KOPT-K1 (cell line): Measurements from ENCODE around the gene NTM.

Experiments
- H3K27ac ChIP-seq: fragments of 200-600 bp; sonication (generic); 2 replicates; pipeline ENCODE4 v1.5.1; 2016; ENCODE audit warnings: antibody characterized with exemption, mild to moderate bottlenecking, low read depth, low read length; ENCODE audit not compliant: poor library complexity, severe bottlenecking
- H3K36me3 ChIP-seq: fragments of 200-600 bp; sonication (generic); 2 replicates; pipeline ENCODE4 v1.5.1; 2017; ENCODE audit warnings: antibody characterized with exemption, mild to moderate bottlenecking, low read length, moderate library complexity; ENCODE audit not compliant: insufficient read depth
- H3K9me3 ChIP-seq: fragments of 200-600 bp; sonication (generic); 2 replicates; pipeline ENCODE4 v1.5.1; 2017; ENCODE audit warnings: antibody characterized with exemption, low read length, mild to moderate bottlenecking; ENCODE audit not compliant: insufficient read depth, poor library complexity, severe bottlenecking

Gene NTM

DNA sequence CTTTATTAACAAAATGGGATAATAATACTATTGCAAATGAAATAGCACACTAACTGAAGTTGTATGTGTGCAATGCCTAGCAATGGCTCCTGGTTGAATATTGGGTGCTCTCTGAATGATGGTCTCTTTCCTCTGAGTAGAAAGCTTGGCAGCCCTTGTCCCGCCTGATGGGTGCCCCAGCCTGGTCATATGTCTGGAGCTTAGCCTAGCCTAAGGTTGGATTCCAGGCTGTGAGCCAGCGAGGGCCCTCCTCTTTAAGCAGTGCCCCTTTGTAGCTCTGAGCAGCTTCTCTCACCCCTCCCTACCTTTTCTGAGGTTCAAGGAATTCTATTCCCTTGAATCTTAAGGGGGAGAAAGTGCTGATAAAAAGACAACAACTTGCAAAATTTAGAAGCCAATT lies 499.9 kb downstream of the NTM start:
- Histone ChIP-seq H3K9me3 (no peaks in the 10 kb centered on the region), H3K27ac (no peak overlapping the region), H3K36me3 (no peaks in the 10 kb centered on the region)

DNA sequence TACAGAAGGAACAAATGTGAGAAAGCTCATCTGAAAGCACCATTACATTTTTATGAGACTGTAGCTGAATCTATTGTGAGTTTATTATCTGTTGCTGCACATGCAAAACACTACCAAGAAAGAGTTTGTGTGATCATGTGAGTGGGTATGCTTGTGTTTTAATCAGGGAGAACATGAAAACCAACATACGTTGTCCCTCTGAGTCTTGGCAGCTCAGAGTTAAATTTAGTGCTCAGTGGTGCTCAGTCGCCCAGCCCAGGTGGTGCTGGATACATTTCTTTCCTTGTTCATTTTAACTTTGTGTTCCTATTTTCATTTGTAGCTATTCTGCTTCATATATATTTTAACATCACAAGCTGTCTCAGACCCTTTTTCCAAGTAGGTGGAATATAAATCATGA lies 500.6 kb downstream of the NTM start:
- H3K9me3 ChIP-seq, result no peaks in the 10 kb centered on the region
- no peaks in the 10 kb centered on the region for H3K36me3 ChIP-seq
- H3K27ac ChIP-seq, result no peak overlapping the region

DNA sequence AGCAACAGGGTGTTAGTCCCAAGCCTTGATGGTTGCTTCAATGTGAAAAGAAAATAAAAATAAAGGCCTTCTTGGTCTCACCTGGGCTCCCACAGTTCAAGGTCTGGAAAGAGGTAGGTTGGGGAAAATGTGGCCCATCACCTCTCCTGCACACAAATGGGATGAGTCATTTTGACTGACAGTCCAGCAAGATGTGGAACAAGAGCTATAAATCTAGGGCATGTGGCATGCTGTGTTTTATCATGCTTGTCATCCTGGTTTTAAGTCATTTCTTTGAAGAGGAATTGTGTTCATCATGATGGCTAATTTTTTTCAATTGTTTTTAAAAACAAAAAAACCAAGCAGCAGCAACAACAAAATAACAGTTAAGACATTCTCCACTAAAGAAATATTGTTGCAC lies 503.7 kb downstream of the NTM start:
- H3K36me3 ChIP-seq, result no peaks in the 10 kb centered on the region
- no peaks in the 10 kb centered on the region for H3K9me3 ChIP-seq
- H3K27ac ChIP-seq, result no peak overlapping the region

DNA sequence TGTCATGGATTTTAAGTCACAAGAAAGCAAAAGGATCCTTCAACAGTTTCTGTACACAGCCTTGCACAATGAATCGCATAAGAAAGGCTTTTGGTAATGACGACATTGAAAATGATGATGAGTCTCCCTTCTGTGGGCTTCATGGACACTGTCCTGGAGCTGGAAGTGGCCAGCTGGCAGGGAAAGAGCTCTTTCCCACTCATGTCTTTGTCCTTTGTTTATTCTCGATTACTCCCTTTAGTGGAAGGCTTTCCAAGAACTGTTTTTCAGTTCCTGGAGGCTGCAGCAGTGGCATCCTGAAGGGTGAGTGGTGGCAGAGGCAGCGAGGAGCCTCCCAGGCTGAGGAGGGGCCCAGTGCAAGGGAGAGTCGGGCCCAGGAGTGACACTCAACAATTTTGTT lies 505.2 kb downstream of the NTM start:
- H3K9me3 ChIP-seq, result no peaks in the 10 kb centered on the region
- no peak overlapping the region for H3K27ac ChIP-seq
- no peaks in the 10 kb centered on the region for H3K36me3 ChIP-seq

DNA sequence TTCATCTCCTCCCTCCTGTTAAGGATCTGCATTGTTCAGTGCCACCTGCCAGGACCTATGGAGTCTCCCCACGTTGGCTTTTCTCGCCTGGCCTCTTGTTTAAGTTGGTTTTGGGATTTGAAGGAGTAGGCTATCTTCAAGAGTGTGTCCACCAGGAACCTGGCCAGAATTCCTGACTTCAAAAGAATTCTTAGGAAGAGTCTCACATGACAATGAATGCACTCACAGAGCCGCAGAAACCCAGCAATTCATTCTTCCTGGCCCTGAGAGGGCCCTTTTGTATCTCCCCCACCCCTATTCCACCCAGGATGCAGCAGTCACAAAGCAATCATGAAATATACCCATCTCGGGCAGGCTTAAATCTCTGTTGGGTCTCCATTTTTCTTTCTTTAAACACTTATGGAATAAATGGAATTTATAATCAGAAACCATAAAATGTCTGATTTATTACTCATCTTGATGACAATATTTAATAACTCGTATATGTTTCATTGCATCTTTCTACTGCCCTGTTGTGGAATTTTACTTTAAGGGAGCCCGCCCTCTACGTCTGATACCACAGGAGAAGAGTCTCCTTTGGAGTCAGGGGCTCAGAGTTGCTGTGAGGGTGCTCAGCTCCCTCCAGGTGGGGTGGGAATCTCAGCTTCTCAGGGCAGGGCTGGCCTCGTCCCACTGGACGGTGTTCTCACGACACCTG lies 507.0 kb downstream of the NTM start:
- H3K36me3 ChIP-seq, result no peaks in the 10 kb centered on the region
- H3K9me3 ChIP-seq, result no peaks in the 10 kb centered on the region
- no peak overlapping the region for H3K27ac ChIP-seq

DNA sequence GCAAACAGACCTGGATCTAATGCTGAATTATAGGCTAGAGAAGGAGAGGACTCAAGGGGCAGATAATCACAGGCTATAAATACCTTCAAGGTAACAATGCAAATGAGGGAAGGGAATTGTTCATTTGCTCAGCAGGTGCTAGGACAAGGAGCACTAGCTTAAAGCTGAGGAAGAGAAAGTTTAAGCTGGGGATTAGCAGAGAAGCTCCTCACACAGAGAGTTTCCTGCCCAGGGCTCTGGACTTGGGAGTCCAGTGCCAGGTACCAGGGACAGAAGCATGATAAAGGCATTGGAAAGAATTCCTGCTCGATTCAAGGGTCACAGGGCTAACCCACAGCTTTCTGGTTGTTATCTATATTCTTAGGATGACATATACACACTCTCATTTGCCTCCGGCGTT lies 509.9 kb downstream of the NTM start:
- Histone ChIP-seq H3K9me3 (no peaks in the 10 kb centered on the region), H3K36me3 (no peaks in the 10 kb centered on the region)

DNA sequence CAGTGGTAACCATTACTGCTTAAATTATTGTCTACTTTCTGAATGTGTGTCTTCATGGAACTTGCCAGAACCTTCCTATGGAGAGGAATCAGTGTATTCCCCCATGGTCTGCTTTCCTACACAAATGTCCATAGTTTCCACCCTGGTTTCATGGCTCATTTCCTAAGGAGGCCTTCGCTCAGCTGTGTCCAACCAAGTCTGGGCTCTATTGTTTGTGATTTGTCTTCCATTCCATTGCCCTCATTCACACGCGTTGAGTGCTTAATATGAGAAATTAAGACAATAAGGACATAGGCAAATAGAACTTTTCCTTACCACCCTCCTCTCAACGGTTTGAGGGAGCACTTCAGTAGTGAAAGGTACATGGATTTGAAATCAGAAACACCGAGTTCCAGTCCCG lies 510.6 kb downstream of the NTM start:
- H3K9me3 ChIP-seq, result no peaks in the 10 kb centered on the region
- no peaks in the 10 kb centered on the region for H3K36me3 ChIP-seq
- no peak overlapping the region for H3K27ac ChIP-seq

More for the DNA sequence above, 509.9 kb downstream of the NTM start:
- H3K27ac ChIP-seq, result no peak overlapping the region

DNA sequence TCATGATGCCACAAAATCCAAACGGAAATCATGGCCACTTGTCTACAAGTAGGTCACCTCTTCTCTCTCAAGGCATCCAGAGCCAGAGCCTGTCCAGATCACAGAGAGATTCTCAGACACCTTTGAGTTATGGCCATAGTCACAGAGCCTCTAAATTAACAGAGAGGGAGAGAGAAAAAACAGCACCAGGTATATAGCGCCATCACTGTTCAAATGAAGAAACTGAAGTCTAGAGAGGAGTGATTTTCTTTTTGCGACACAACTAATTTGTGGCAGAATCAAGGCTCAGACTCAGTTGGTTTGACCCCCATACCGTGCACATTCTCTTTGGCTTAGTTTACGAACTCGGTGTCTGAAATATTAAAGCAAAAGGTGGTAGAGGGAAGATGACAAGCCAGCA lies 512.9 kb downstream of the NTM start:
- no peak overlapping the region for H3K27ac ChIP-seq
- H3K9me3 ChIP-seq, result no peaks in the 10 kb centered on the region
- H3K36me3 ChIP-seq, result no peaks in the 10 kb centered on the region

DNA sequence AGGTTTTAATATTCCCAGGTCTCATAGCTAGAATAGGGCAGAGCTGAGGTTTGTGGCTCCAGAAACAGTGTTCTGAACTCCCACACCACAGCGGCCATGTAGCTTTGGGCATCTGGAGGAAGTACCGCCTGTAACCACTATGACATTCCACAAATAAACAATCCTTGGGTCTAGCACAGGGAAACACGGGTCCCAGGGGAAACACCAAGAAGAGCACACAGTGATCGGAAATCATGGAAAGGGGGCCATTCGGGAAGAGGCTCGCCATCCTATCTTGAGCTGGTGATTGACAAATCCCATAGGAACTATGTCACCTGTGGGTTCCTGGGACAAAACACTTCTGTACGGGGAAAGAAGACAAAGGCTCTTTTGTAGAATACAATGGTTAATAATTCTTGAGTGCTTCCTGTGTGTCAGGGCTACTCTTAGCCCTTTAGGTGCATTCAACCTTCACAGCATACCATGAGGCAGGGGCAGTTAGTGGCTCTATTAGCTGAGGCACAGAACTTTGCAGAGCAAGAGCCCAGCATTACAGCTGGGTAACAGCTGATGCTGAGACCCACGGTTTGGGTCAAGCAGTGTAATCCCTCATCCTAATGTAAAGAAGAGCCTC lies 514.2 kb downstream of the NTM start:
- H3K36me3 ChIP-seq, result no peaks in the 10 kb centered on the region
- no peaks in the 10 kb centered on the region for H3K9me3 ChIP-seq
- no peak overlapping the region for H3K27ac ChIP-seq

DNA sequence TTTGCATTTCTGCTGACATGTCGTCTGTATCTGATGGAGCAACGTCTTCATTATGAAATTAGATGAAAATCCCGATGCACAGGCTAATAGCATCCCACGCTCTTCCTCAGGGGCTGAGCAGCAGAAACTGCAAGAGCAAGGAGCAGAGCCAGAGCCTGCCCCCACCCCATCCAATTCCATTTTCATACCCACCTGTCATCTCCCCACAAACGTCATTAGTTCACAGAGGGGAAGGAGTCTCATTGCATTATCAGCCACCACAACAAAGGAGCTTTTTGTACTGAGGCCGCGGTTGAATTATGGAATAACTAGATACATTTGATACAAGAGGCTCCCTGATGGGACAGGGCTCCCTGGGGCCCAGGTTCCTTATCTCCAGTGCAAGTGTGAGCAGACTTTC lies 515.0 kb downstream of the NTM start:
- Histone ChIP-seq H3K9me3 (no peaks in the 10 kb centered on the region), H3K36me3 (no peaks in the 10 kb centered on the region), H3K27ac (no peak overlapping the region)

DNA sequence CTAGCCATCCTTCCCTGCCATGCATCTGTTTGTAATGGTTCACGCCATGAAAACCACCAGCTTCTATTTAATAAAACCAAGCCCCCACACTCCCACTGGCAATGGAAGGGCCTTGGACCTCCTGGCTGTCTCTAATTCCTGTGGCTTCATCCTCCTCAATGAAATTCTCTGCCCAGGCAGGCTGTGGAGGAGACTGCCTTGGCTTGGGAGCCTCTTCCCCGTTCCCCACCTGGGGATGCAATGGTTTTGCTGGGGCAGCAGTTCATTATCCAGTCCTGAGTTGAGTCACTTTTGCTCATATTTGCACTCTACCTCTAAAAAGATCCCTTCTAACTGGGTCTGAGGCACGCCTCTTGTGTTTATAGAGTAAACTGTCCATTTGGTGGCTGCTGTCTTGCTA lies 515.8 kb downstream of the NTM start:
- H3K9me3 ChIP-seq, result no peaks in the 10 kb centered on the region
- no peaks in the 10 kb centered on the region for H3K36me3 ChIP-seq
- H3K27ac ChIP-seq, result no peak overlapping the region

DNA sequence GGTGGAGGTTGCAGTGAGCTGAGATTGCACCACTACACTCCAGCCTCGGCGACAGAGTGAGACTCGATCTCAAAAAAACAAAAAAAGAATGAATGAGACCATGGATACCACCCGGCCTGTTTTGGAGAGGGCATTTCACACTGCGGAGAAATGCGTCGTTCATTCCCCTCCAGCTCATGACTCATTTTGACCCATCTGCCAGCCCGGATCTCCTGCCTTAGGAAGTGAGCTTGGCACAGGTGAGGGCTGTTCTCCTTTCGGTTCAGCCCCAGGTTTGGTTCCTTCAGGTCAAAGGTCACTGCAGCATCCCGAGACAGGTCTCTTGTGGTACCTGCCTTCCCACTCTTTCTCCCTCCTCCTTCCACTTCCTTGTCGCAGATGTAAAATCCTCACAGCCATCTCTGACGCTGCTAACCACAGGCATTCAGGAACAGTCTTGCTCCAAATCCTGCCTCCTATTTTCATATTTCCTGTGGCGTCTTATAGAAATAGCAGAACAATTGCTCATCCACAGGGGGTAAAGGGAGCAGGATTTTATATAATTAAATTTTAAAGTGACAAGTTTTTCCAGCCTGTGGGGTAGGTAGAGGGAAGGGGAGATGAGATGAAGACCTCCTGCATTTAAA lies 517.9 kb downstream of the NTM start:
- Histone ChIP-seq H3K36me3 (no peaks in the 10 kb centered on the region), H3K27ac (no peak overlapping the region), H3K9me3 (no peaks in the 10 kb centered on the region)

DNA sequence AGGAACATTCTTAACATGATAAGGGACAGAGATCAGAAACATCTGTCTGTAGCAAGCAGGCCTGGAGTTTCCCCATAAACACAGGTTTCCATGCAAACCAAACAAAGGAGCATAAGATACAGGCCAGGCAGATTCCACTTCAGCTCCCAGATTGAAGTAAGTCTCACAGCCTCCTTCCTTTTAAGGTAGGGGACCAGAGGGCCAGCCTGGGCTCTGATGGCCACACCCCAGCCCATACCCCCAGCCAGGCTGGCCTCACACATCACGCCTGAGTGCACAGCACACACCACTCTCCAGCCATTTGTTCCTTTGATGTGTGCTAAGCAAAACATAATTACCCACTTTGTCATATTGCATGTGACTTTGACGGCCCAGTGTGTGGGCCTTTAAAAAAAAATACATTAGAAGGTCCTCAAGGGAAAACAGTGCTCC lies 518.7 kb downstream of the NTM start:
- no peaks in the 10 kb centered on the region for H3K36me3 ChIP-seq
- no peaks in the 10 kb centered on the region for H3K9me3 ChIP-seq
- no peak overlapping the region for H3K27ac ChIP-seq

DNA sequence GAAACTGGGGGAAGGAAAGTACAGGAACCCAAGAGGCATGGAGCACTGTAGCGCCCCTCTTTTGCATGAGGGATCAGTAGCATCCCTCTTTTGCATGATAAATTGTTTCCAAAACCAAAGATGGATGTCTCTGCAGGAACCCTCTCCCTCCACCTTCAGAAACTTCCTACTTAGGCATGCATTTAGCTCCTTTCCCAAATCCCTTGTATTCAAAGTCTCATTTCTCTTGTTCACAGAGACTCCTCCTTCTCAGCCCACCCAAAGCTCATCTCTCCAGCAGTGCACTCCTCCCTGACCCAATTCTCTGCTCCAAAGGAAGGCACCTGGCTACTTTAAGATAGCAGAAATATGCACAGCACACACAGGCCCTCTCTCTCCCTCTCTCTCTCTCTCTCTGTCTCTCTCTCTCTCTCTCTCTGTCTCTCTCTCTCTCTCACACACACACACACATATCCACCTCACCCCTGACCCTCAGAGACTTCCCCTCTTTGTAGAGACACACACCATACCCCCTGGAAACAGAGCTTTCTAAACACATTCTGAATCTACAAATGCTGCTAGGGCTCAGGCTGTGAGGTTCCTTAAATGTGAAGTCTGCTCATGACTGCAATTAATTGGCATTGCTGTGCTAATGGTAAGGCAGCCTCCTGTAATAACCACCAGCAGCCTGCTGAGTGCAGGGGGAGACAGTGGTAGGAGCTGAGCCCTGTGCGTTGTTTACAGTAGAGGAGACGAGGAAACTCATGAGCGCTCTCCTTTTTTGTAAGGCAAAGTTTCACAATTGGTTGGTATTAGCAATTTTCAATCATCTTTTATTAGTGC lies 519.6 kb downstream of the NTM start:
- Histone ChIP-seq H3K27ac (no peak overlapping the region), H3K36me3 (no peaks in the 10 kb centered on the region), H3K9me3 (no peaks in the 10 kb centered on the region)
